CD4-positive, alpha-beta T cell treated with Interleukin-2 at 100 ng/mL for 4 hours (primary cell): Measurements from ENCODE around the gene HES3.

Experiments
- DNase-seq: peaks from one replicate; pipeline ENCODE4 v3.0.0-alpha.2; 2020; ENCODE audit warnings: low spot score

Gene HES3

DNA sequence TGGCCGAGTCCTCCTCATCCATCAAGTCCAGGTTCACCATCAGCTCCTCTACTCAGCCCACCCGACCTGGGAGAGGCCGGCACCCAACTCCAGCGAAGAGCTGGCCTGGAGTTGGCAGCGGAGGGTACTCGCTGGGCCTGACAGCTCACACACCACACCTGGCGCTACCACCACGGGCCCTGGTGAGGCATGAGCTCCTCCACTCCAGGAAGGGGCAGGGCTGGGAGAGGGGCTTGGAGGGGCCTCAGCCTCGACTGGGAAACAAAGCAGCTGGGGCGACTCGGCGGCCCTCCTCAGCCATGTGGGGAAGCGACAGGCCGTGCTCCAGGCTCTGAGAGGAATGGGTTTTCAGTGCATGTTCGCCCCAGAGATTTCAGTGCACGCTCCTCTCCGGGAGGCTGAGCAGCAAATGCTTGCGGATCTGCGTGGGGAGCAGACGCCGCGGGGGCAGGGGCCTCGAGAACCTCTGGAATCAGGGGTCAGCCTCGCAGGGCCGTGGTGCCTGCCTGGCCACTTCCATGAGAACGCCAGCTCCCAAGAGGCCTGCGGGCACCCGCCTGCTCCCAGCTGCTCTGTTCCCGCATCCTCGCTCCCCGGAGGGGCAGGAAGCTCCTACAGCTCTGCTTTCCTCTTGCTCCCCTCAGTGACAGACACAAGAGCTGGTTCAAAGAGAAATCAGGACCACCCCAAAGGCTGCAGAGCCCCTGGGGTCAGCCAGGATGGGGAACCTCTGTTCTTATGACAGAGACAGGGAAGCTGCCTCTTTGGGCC lies 35.8 kb downstream of the HES3 start:
- DNase-seq: no peak

DNA sequence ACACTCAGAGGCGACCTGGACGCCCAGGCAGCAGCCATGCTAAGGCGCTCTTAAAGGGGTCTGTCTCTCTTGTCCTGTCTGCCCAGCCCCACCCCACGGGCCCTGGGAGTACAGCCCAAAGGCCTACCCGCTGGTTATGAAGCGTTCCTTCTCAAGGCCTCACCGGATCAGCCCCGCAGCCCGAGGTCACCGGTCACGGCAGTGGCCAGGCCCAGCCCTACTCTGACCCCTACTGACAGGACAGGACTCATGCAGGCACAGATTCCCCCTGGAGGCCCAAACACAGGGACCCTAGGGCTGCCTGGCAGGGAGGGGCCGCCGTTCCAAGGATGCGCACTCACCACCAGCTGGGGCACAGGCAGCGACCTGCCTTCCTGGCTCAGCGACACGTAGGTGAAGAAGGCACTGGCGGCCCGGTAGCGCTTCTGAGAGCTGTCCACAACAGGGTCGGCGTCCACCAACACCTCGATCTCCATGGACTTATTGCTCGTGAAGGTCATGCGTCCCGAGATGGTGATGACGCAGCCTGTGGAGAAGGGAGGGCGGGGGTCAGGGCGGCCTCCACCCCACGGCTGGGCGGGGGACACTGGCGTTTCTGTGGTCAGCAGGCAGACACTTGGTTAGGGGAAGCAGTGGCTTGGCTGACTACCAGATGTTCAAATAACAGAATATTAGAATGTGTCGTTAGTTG lies 36.9 kb downstream of the HES3 start:
- no peak for DNase-seq

DNA sequence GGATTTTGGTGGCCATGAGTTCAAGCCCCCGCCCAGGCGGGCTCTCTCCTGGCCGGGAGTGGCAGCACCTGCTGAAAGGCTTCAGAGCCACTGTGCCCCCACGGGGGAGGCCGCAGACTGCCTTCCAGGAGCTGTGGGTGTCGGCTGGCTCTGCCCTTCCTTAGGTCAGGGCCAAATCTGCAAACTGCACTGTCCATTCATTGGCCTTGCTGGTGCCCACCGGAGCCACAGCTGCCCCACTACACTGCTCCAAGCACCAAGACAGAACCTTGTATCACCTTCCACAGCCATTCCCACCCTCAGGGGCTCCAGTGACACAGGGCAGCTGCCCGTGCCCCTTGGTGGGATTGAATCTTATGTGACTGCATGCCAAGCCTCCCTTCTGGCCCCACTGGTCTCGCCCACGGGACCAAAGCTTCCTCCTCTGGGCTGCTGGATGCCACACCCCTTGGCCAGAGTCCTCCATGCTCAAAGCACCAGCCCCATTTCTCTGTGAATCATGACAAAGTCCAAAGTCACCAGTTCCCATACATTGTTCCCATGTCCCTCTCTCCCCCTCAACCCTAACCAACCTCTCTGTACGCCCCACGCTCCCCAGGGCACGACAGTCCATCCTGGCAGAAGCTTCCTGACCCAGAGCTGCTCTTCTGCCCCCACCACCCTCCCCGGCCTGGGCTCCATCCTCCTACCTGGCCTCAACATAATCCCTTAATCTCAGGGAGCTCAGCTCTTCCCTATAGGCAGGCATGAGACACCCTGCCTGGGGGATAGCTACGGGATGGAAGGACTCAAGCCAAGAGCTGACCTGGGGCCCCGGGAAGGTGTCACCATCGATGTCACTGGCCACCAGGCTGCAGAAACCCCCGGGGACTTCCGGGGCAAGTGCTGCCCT lies 37.8 kb downstream of the HES3 start:
- no peak for DNase-seq

DNA sequence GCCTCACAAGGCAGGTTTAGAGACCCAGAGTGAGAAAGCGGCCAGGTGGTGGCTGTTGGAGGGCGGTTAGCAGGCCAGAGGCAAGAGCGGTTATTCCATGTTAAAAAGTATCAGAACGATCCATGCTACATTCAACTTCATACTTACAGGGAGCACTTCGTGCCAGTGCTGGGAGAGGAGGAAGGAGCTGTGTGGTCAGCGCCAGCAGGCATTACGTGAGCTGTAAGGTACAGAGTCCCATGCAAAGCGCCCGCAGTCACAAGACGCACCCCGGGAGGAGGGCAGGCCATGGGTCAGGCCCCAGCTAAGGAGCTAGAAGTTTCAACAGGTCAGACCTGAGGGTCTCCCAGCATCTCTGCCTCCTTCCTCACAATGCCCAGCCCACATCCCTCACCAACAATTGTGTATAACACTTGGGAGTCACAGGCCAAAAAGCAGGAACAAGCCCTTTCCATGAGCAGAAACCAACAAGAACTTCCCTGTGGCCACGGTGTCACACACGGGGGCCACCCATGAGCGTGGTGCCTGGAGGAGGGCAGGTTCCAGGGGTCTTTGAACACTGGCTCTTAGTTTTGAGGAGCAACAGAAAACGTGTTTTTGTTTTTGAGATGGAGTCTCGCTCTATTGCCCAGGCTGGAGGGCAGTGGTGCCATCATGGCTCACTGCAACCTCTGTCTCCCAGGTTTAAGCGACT lies 38.7 kb downstream of the HES3 start:
- DNase-seq: no peak

DNA sequence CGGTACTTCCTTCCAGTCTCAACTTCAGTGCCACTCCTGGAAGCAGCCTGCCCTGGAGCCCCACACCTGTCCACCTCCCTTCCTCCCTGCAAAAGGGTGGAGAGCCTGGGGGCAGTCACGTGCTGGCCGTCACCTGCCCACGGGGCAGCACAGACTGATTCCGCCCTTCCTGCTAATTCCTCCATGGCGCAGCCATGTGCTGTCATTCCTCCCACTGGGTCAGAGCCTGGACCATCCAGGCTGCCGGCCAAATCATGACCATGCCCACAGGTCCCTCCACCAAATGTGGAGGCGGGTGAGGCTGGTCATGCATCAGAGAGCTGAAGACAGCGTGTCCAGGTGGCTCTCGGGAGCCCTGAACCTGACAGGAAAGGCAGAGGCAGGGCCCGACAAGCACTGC lies 41.4 kb downstream of the HES3 start:
- no peak for DNase-seq

DNA sequence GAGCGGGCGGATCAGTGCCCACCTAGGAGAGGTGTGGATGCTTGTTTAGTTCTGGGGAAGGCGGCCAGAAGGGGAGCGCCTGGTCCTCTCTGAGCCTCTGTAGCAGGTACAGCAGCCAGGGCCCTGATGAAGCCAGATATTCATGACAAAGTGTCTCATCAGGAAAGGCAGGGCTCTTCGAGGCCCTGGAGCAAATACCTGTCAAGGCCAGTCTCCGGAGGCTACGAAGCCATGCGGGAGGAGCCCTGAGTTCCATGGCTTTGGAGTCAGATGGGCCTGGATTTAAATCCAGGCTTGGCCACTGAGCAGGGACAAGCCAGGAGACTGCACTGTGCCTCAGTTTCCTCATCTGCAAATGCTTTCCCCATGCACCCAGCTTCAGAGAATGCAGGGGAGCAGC lies 42.3 kb downstream of the HES3 start:
- DNase-seq: no peak

DNA sequence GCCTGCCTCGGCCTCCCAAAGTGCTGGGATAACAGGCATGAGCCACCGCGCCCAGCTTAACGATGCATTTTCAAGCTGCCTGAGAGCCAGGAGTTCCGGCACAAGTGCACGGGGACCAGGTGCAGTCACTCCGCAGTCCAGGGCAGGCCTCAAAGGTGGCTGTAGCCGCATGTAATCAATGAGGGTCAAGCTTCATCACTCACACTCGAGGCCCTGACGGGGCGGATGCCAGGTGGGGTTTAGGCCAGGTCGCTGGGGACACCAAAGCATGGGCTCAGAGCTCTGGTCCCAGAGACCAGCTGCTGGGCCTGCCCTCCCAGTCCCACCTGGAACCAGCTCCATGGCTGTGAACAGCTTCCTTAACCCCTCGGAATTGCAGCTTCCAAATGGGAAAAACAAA lies 43.0 kb downstream of the HES3 start:
- no peak for DNase-seq

DNA sequence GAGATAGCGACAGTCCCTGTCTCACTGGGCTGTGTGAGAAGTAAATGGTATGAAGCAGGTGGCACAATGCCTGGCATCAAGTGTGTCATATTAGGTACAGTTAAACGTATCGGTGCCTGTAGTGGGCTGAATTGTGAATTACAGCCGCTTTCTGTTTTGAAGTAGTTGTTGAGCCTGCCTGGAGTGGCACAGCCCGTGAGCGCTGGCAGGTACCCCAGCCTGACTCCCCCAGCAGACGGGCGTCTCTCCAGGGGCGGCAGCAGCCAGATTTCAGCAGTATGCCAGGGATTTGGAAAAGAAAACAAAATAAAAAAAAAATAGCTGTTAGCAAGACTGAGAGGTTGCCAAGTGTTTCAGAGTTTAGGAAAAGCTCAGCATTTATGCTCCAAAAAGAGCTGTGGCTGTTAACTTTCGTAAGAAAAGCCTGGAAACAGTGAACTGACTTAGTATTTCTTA lies 43.5 kb downstream of the HES3 start:
- no peak for DNase-seq

DNA sequence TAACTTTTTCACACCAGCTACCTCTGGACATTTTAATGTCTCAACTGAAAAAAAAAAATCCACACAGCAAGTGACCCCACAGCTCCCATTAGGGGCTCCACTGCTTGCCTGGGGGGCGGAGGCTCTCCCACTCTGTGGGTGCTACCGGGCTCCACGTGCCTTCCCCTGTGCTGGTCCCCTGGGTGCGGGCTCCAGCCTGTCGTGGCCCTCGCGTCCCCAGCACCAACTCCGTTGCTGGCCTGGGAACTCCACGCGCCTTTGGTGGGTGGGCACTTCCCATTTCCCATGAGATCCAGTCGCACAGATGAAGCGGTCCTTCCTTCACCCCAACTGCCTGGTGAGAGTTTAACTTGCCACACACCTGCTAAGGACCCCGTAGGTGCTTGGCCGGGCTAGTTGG lies 44.0 kb downstream of the HES3 start:
- no peak for DNase-seq

DNA sequence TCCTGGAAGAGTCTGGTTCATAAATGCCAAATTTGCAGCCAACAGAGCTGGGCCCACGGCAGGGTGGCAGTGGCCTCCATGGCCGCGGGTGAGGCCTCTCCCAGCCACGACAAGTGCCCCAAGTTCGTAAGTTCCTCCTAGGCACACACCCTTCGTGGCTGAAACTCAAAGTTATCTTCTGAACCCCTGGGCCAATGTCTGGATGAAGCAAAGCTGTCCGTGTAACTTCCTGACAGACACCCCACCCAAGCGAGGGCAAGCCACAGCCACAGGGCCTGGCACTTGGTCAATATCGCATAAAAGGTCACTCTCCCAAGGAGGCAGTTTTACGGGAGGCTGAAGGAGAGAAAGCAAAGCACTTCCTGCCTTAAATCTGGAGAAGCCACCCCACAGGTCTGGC lies 44.7 kb downstream of the HES3 start:
- no peak for DNase-seq

DNA sequence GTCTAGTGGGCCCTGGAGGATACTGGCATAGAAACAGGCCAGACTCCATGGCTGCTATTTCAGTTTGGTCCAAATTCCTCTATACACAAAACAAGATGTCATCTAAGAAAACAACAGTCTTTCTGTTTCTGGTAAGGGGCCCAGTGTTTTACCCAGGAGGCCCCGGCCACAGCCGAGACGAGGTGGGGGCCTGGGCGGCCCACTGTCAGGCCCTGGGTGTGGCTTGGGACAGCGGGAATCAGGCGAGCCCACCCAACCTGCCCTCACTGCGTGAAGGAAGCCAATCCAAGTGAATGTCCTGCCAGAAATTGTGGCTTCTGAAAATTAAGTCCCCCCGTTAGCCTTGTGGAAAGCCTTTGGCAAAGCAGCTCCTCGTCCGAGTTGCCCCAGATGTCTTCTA lies 48.1 kb downstream of the HES3 start:
- no peak for DNase-seq

DNA sequence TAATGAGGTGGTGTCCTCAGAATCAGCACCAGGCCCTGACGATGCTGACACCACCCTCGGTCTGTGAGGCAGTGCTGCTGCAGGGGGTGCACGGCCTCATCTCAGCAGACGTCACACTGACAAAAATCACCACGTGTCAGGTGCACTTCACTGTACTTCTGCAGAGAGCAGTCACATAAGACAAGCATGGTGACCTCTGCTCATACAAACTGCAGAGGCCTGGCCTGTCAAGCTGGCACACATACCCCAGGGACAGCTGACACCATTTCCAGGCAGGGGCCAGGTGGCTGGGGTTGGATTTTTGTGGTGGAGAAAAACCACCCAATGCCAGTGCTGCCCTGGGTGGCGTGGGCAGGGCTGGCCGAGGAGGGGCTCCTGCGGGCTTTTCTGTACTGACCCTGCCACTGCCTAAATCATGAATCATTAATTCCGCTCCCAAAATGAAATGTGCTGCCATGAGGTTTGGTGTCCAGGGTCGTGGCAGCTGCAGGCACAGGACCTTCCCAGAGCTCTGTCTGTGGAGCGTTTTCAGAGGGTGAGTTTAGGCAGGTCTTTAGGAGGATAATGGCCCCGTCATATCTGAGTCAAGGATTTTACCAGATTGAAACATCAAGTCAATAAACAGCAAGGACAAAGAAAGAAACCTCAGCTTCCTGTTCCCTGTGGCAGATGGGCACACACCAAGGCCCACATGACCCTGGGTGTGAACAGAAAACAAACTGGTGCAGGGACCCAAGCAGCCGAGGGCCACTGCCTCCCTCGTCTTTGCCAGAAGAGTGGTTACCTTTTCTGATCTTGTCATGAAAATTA lies 50.3 kb downstream of the HES3 start:
- DNase-seq: no peak

DNA sequence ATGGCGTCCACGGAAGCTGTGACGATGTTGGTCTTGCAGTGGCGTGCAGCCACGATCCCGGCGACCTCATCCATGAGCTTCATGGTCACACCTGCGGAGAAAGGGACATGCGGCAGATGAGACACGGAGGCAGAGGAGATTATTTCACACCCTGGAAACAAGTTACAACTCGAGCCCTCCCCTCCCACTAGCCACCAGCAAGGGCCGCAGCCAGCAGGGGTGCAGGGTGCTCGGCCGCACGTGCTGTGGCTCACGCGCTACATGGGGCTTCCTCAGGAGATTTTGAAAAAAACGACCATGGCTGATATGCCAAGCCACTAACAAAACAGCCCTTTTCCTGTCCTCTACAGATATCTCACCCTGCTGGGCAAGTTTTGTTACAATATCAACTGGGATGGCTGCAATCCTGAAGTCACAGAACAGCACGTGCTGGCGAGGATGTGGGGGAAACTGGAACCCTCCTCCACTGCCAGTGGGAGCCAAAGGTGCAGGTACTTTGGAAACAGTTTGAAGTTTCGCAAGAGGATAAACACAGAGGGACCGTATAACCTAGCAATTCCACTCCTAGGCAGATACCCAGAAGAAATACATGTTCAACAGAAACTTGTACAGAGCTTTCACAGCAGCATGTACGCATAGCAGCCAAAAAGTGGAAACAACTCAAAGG lies 51.0 kb downstream of the HES3 start:
- no peak for DNase-seq
